Stimulated activated CD4-positive, alpha-beta T cell treated with anti-CD3 and anti-CD28 coated beads, Interleukin-4, amount 100 ng/mL, for 4 hours (primary cell): Measurements from ENCODE around the gene CYB5RL.
A peak's percentile ranks its signal among the peaks of the same experiment; 100 is the strongest.
"Not testable (repeated sequence)": the region's sequence is repeated elsewhere in the genome, so short reads cannot be mapped to it uniquely, and the experiment has no call there.

Experiments
- DNase-seq, 2 experiments: peaks; one replicate each; pipeline ENCODE4 v3.0.0-alpha.2; 2020

CYB5RL gene

GRCh38 chr1:54186056-54186455, 13.8 kb downstream of the CYB5RL start:
- no peak for DNase-seq

- DNase-seq: no peak
Observed at GRCh38 chr1:54180701-54181360, 19.0 kb downstream of the CYB5RL start.

- no peak for DNase-seq
Observed at GRCh38 chr1:54178296-54179070, 21.3 kb downstream of the CYB5RL start.

- DNase-seq: no peak
Observed at GRCh38 chr1:54177726-54178125, 22.1 kb downstream of the CYB5RL start.

- no peak for DNase-seq
Observed at GRCh38 chr1:54176621-54177327, 23.1 kb downstream of the CYB5RL start.

GRCh38 chr1:54174106-54174505, 25.7 kb downstream of the CYB5RL start:
- DNase-seq: no peak

- no peak for DNase-seq
Observed at GRCh38 chr1:54173681-54174080, 26.1 kb downstream of the CYB5RL start.

- no peak for DNase-seq
Observed at GRCh38 chr1:54172614-54173599, 26.9 kb downstream of the CYB5RL start.

- no peak for DNase-seq
Observed at GRCh38 chr1:54171606-54172005, 28.2 kb downstream of the CYB5RL start.

- peak in 1 of 2 experiments; percentile 6 for DNase-seq
Observed at GRCh38 chr1:54171016-54171415, 28.8 kb downstream of the CYB5RL start.

- no peak for DNase-seq
Observed at GRCh38 chr1:54169068-54169467, 30.8 kb downstream of the CYB5RL start.

GRCh38 chr1:54168206-54168965, 31.4 kb downstream of the CYB5RL start:
- DNase-seq: no peak

- no peak for DNase-seq
Observed at GRCh38 chr1:54167422-54168139, 32.2 kb downstream of the CYB5RL start.

- DNase-seq: not testable (repeated sequence)
Observed at GRCh38 chr1:54166357-54166756, 33.5 kb downstream of the CYB5RL start.

- DNase-seq: no peak
Observed at GRCh38 chr1:54165146-54165545, 34.7 kb downstream of the CYB5RL start.

- no peak for DNase-seq
Observed at GRCh38 chr1:54163573-54163972, 36.3 kb downstream of the CYB5RL start.

GRCh38 chr1:54163051-54163450, 36.8 kb downstream of the CYB5RL start:
- DNase-seq: no peak

GRCh38 chr1:54161495-54162168, 38.2 kb downstream of the CYB5RL start:
- DNase-seq: no peak

GRCh38 chr1:54160351-54160750, 39.5 kb downstream of the CYB5RL start:
- no peak for DNase-seq

GRCh38 chr1:54159733-54160316, 40.0 kb downstream of the CYB5RL start:
- no peak for DNase-seq
